Hippocampal formation (tissue), 2 donors: ENCODE results near the gene PSMA7.
"Not testable (repeated sequence)": the region's sequence is repeated elsewhere in the genome, so short reads cannot be mapped to it uniquely, and the experiment has no call there.

Source experiments
- DNase-seq, 2 donors: peaks; one replicate each; lab custom pipeline; 2025; lab: John Stamatoyannopoulos, UW

PSMA7 gene

GRCh38 chr20:62119115-62119514 lies 24.1 kb downstream of the PSMA7 start:
- no peak for DNase-seq

GRCh38 chr20:62118113-62119043 lies 24.8 kb downstream of the PSMA7 start:
- DNase-seq: no peak

- no peak for DNase-seq
These were observed 25.5 kb downstream of the PSMA7 start for GRCh38 chr20:62117658-62118057.

GRCh38 chr20:62117362-62117646 lies 25.9 kb downstream of the PSMA7 start:
- DNase-seq: no peak

GRCh38 chr20:62116558-62117361 lies 26.4 kb downstream of the PSMA7 start:
- DNase-seq: no peak

GRCh38 chr20:62115800-62116407 lies 27.3 kb downstream of the PSMA7 start:
- not testable (repeated sequence) for DNase-seq

GRCh38 chr20:62114894-62115293 lies 28.3 kb downstream of the PSMA7 start:
- DNase-seq: no peak

- no peak for DNase-seq
These were observed 30.8 kb downstream of the PSMA7 start for GRCh38 chr20:62112368-62112767.

GRCh38 chr20:62111148-62111547 lies 32.0 kb downstream of the PSMA7 start:
- DNase-seq: no peak

- DNase-seq: no peak
These were observed 37.6 kb downstream of the PSMA7 start for GRCh38 chr20:62105592-62105991.

GRCh38 chr20:62104791-62105345 lies 38.3 kb downstream of the PSMA7 start:
- DNase-seq: no peak

GRCh38 chr20:62104234-62104789 lies 38.9 kb downstream of the PSMA7 start:
- no peak for DNase-seq

GRCh38 chr20:62103508-62104233 lies 39.5 kb downstream of the PSMA7 start:
- DNase-seq: no peak

- DNase-seq: no peak
These were observed 42.1 kb downstream of the PSMA7 start for GRCh38 chr20:62101078-62101477.

- no peak for DNase-seq
These were observed 45.2 kb downstream of the PSMA7 start for GRCh38 chr20:62097881-62098407.

GRCh38 chr20:62096421-62097380 lies 46.5 kb downstream of the PSMA7 start:
- no peak for DNase-seq

GRCh38 chr20:62089393-62089792 lies 53.8 kb downstream of the PSMA7 start:
- no peak for DNase-seq

- no peak for DNase-seq
These were observed 54.7 kb downstream of the PSMA7 start for GRCh38 chr20:62088258-62089127.

- no peak for DNase-seq
These were observed 55.6 kb downstream of the PSMA7 start for GRCh38 chr20:62087632-62088031.
